ENCODE data around the gene KCP.

The KCP gene

GRCh38 chr7:128837521-128837921 is 73.0 kb downstream of the KCP start:
- no peak for DNase-seq

GRCh38 chr7:128836729-128837348 is 73.7 kb downstream of the KCP start:
- no peak for DNase-seq

GRCh38 chr7:128835790-128836641 is 74.5 kb downstream of the KCP start:
- DNase-seq, result no peak

GRCh38 chr7:128835231-128835751 is 75.2 kb downstream of the KCP start:
- no peak for DNase-seq

GRCh38 chr7:128833946-128834325 is 76.6 kb downstream of the KCP start:
- DNase-seq, result no peak

- DNase-seq, result no peak
Observed at GRCh38 chr7:128833148-128833945, 77.2 kb downstream of the KCP start.

GRCh38 chr7:128832880-128833147 is 77.7 kb downstream of the KCP start:
- DNase-seq, result no peak

GRCh38 chr7:128831994-128832879 is 78.3 kb downstream of the KCP start:
- no peak for DNase-seq

- DNase-seq, result no peak
Observed at GRCh38 chr7:128831178-128831993, 79.1 kb downstream of the KCP start.

GRCh38 chr7:128830231-128831177 is 80.0 kb downstream of the KCP start, which contains the start of gene FLNC:
FLNC (plus strand) TSS chr7:128830406; CDS start chr7:128830638, 232 bp downstream.
- peak; percentile 4 for DNase-seq

- no peak for DNase-seq
Observed at GRCh38 chr7:128829391-128830166, 80.9 kb downstream of the KCP start.

- DNase-seq, result no peak
Observed at GRCh38 chr7:128827971-128828711, 82.4 kb downstream of the KCP start.

GRCh38 chr7:128827248-128827958 is 83.1 kb downstream of the KCP start:
- DNase-seq, result no peak

- no peak for DNase-seq
Observed at GRCh38 chr7:128826916-128827247, 83.6 kb downstream of the KCP start.
